SK-N-SH treated with all-trans-retinoic acid at 6 μM for 48 hours (cell line): ENCODE results near the gene MDGA2.

Experiments used
- ATAC-seq: fragments of 200-7000 bp; cut with Tn5 transposase; 3 replicates; pipeline ENCODE4 v1.9.1; 2020; ENCODE audit warnings: mild to moderate bottlenecking, moderate library complexity
- ARNTL ChIP-seq: fragments of 450-650 bp; formaldehyde crosslinking; IDR thresholded peaks from 2 replicates; pipeline ENCODE4 v1.5.0; 2020; ENCODE audit warnings: low read depth, mild to moderate bottlenecking, moderate library complexity, borderline replicate concordance
- BACH2 ChIP-seq: fragments of 250-450 bp; sonication (Bioruptor Pico); IDR thresholded peaks from 2 replicates; pipeline ENCODE4 v1.9.0; 2021; ENCODE audit warnings: mild to moderate bottlenecking, borderline replicate concordance
- ESRRG ChIP-seq: fragments of 250-450 bp; sonication (Bioruptor Pico); IDR thresholded peaks from 2 replicates; pipeline ENCODE4 v1.6.1; 2021; ENCODE audit warnings: mild to moderate bottlenecking
- GLIS3 ChIP-seq: fragments of 250-450 bp; sonication (Bioruptor Pico); IDR thresholded peaks from 2 replicates; pipeline ENCODE4 v1.5.0; 2020; ENCODE audit warnings: mild to moderate bottlenecking, moderate library complexity
- ISL1 ChIP-seq: fragments of 250-450 bp; sonication (Bioruptor Pico); IDR thresholded peaks from 2 replicates; pipeline ENCODE4 v2.1.2; 2022; ENCODE audit warnings: mild to moderate bottlenecking, moderate library complexity
- OSR1 ChIP-seq: fragments of 250-450 bp; sonication (Bioruptor Pico); IDR thresholded peaks from 2 replicates; pipeline ENCODE4 v1.8.0; 2022; ENCODE audit warnings: moderate library complexity, mild to moderate bottlenecking, inconsistent platforms
- PPARA ChIP-seq: fragments of 250-450 bp; sonication (Bioruptor Pico); IDR thresholded peaks from 2 replicates; pipeline ENCODE4 v1.5.0; 2020; ENCODE audit warnings: mild to moderate bottlenecking, borderline replicate concordance
- RARB ChIP-seq: fragments of 250-450 bp; sonication (Bioruptor Pico); IDR thresholded peaks from 2 replicates; pipeline ENCODE4 v1.8.0; 2021; ENCODE audit warnings: mild to moderate bottlenecking, moderate library complexity
- SNAI2 ChIP-seq: fragments of 250-450 bp; sonication (Bioruptor Pico); IDR thresholded peaks from 2 replicates; pipeline ENCODE4 v1.5.0; 2020; ENCODE audit warnings: mild to moderate bottlenecking, moderate library complexity
- TCF4 ChIP-seq: fragments of 250-450 bp; sonication (Bioruptor Pico); IDR thresholded peaks from 2 replicates; pipeline ENCODE4 v1.8.0; 2021; ENCODE audit warnings: mild to moderate bottlenecking, moderate library complexity, borderline replicate concordance
- TOX ChIP-seq: fragments of 250-450 bp; sonication (Bioruptor Pico); IDR thresholded peaks from 2 replicates; pipeline ENCODE4 v1.8.0; 2021; ENCODE audit warnings: mild to moderate bottlenecking, moderate library complexity, borderline replicate concordance
- ZC3H10 ChIP-seq: fragments of 250-450 bp; sonication (Bioruptor Pico); IDR thresholded peaks from 2 replicates; pipeline ENCODE4 v1.5.1; 2021; ENCODE audit warnings: mild to moderate bottlenecking, moderate library complexity
- ZFP3 ChIP-seq: fragments of 250-450 bp; sonication (Bioruptor Pico); IDR thresholded peaks from 2 replicates; pipeline ENCODE4 v1.5.0; 2020; ENCODE audit warnings: mild to moderate bottlenecking, moderate library complexity
- ZFP30 ChIP-seq: fragments of 450-650 bp; formaldehyde crosslinking; IDR thresholded peaks from 2 replicates; pipeline ENCODE4 v1.5.0; 2022; ENCODE audit warnings: mild to moderate bottlenecking, moderate library complexity
- ZNF565 ChIP-seq: fragments of 450-650 bp; formaldehyde crosslinking; conservative IDR thresholded peaks from 2 replicates; pipeline ENCODE4 v1.5.0; 2020; ENCODE audit warnings: low read depth, mild to moderate bottlenecking, moderate library complexity
- ZNF70 ChIP-seq: fragments of 450-650 bp; formaldehyde crosslinking; IDR thresholded peaks from 2 replicates; pipeline ENCODE4 v1.5.0; 2020; ENCODE audit warnings: mild to moderate bottlenecking, moderate library complexity
- ZNF8 ChIP-seq: fragments of 450-650 bp; formaldehyde crosslinking; IDR thresholded peaks from 2 replicates; pipeline ENCODE4 v1.5.0; 2020; ENCODE audit warnings: mild to moderate bottlenecking, moderate library complexity
- TF ChIP-seq, protein P1 (sequence below): fragments of 250-450 bp; sonication (Bioruptor Pico); IDR thresholded peaks from 2 replicates; pipeline ENCODE4 v1.5.1; 2021; ENCODE audit warnings: mild to moderate bottlenecking, moderate library complexity
- TF ChIP-seq, protein P2 (sequence below): fragments of 250-450 bp; sonication (Bioruptor Pico); IDR thresholded peaks from 2 replicates; pipeline ENCODE4 v1.5.1; 2020; ENCODE audit warnings: low read depth, mild to moderate bottlenecking, moderate library complexity
- TF ChIP-seq, protein P3 (sequence below): fragments of 250-450 bp; sonication (Bioruptor Pico); IDR thresholded peaks from 2 replicates; pipeline ENCODE4 v1.5.0; 2020; ENCODE audit warnings: mild to moderate bottlenecking, moderate library complexity
- TF ChIP-seq, protein P4 (sequence below): fragments of 250-450 bp; sonication (Bioruptor Pico); IDR thresholded peaks from 2 replicates; pipeline ENCODE4 v1.8.0; 2021; ENCODE audit warnings: low read depth, mild to moderate bottlenecking, moderate library complexity, borderline replicate concordance

Gene MDGA2

DNA sequence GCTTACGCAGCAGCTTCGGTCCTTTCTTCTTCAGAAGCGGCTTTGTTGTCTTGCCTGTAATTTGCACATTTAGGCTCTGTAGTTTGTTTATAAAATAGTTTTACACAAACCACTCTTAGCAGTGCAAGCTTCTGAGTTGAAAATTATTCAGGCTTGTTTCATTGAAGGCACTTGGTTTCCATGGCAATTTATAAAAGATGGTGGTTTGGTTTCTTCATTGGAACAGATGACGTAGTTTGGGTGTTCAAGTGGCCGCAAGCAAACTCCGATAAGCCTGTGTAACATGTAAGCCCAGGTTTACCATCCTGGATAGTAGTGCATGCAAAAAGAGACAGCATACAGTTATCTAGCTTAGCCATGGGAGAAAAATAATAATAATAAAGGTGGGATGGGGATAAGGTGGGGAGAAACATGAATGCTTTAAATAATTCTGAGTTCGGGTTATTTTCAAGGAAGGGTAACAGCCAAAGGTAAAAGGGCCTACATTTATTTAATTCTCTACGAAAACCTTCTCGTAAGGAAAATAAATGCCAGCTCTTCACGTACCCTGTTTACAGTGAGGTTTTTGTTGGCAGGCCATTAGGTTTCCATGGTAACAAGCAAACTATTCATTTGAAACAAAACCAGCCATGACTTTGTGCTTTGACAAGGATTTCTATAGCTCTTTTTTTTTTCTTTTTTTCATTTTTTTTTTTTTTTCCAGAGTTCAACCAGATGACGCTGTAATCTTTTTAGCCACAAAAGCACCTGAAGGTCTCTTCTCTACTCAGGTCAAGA, 834.3 kb downstream of the MDGA2 start:
- TF ChIP-seq ZNF70 (no peak), ESRRG (CRISPR knock-in tag) (no peak)
- no peak for ATAC-seq

DNA sequence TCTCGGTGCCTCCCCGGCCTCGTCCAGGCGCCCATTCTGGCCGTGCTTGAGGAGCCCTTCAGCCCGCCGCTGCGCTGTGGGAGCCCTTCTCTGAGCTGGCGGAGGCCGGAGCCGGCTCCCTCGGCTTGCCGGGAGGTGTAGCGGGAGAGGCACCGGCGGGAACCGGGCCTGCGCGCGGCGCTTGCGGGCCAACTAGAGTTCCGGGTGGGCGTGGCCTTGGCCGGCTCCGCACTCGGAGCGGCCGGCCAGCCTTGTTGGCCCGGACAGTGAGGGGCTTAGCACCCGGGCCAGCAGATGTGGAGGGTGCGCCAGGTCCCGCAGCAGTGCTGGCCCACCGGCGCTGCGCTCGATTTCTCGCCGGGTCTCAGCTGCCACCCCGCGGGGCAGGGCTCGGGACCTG, 855.1 kb downstream of the MDGA2 start:
- no peak for ATAC-seq
- TF ChIP-seq RARB (CRISPR knock-in tag) (no peak), ZC3H10 (CRISPR knock-in tag) (no peak), PPARA (CRISPR knock-in tag) (no peak)

DNA sequence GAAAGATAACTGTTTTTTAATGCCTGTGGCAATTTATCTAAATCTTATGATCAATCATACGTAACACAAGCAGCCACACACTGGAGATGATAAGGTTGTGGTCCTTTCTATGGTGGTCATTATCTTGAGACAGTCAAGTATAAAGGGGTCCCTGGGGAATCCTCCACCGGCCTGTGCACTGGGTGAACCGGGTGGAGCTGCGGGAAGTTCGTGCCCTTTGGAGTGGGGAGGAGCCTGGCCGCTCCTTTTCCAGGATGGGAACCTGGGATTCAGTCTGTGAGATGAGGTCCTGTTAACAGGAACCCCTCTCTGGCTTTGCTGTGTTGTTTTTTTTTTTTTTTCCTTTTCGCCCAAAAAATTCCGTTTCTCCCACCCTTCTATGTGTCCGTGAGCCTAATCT, 856.3 kb downstream of the MDGA2 start:
- no peak for TF ChIP-seq ISL1
- no peak for TF ChIP-seq SNAI2
- TF ChIP-seq ARNTL (CRISPR knock-in tag): no peak
- no peak for TF ChIP-seq TCF4 (CRISPR knock-in tag)
- no peak for TF ChIP-seq PPARA (CRISPR knock-in tag)
- TF ChIP-seq, protein P1, sequence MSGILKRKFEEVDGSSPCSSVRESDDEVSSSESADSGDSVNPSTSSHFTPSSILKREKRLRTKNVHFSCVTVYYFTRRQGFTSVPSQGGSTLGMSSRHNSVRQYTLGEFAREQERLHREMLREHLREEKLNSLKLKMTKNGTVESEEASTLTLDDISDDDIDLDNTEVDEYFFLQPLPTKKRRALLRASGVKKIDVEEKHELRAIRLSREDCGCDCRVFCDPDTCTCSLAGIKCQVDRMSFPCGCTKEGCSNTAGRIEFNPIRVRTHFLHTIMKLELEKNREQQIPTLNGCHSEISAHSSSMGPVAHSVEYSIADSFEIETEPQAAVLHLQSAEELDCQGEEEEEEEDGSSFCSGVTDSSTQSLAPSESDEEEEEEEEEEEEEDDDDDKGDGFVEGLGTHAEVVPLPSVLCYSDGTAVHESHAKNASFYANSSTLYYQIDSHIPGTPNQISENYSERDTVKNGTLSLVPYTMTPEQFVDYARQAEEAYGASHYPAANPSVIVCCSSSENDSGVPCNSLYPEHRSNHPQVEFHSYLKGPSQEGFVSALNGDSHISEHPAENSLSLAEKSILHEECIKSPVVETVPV: no peak
- TF ChIP-seq ZNF565 (CRISPR knock-in tag): no peak
- no peak for TF ChIP-seq OSR1 (CRISPR knock-in tag)
- no peak for TF ChIP-seq RARB (CRISPR knock-in tag)
- TF ChIP-seq, protein P2, sequence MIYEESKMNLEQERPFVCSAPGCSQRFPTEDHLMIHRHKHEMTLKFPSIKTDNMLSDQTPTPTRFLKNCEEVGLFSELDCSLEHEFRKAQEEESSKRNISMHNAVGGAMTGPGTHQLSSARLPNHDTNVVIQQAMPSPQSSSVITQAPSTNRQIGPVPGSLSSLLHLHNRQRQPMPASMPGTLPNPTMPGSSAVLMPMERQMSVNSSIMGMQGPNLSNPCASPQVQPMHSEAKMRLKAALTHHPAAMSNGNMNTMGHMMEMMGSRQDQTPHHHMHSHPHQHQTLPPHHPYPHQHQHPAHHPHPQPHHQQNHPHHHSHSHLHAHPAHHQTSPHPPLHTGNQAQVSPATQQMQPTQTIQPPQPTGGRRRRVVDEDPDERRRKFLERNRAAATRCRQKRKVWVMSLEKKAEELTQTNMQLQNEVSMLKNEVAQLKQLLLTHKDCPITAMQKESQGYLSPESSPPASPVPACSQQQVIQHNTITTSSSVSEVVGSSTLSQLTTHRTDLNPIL: no peak
- no peak for TF ChIP-seq TOX (CRISPR knock-in tag)
- TF ChIP-seq ZFP3 (CRISPR knock-in tag): no peak
- TF ChIP-seq BACH2 (CRISPR knock-in tag): no peak
- no peak for TF ChIP-seq ZNF70
- no peak for TF ChIP-seq ZFP30
- TF ChIP-seq, protein P3, sequence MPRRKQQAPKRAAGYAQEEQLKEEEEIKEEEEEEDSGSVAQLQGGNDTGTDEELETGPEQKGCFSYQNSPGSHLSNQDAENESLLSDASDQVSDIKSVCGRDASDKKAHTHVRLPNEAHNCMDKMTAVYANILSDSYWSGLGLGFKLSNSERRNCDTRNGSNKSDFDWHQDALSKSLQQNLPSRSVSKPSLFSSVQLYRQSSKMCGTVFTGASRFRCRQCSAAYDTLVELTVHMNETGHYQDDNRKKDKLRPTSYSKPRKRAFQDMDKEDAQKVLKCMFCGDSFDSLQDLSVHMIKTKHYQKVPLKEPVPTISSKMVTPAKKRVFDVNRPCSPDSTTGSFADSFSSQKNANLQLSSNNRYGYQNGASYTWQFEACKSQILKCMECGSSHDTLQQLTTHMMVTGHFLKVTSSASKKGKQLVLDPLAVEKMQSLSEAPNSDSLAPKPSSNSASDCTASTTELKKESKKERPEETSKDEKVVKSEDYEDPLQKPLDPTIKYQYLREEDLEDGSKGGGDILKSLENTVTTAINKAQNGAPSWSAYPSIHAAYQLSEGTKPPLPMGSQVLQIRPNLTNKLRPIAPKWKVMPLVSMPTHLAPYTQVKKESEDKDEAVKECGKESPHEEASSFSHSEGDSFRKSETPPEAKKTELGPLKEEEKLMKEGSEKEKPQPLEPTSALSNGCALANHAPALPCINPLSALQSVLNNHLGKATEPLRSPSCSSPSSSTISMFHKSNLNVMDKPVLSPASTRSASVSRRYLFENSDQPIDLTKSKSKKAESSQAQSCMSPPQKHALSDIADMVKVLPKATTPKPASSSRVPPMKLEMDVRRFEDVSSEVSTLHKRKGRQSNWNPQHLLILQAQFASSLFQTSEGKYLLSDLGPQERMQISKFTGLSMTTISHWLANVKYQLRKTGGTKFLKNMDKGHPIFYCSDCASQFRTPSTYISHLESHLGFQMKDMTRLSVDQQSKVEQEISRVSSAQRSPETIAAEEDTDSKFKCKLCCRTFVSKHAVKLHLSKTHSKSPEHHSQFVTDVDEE (CRISPR knock-in tag): no peak
- no peak for TF ChIP-seq GLIS3 (CRISPR knock-in tag)
- TF ChIP-seq ESRRG (CRISPR knock-in tag): no peak
- ATAC-seq: no peak

DNA sequence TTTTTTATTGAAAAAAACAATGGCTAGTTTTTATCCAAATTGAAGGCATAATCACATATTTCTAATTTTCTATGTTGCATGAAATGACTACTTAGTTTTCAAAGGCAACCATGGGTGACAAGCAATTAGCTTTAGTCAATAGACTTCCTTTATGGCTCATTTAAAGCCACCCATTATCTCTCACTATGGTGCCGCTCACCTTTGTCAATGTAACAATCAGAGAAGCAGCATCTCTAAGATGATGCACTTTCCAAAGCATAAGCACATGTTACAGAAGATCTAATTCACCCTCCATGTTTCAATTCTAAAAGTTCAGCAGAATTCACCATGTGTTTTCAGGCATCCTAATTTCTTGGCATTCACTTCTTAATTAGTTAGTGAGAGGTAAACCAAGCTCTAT, 857.3 kb downstream of the MDGA2 start:
- no peak for ATAC-seq
- TF ChIP-seq, protein P3 (CRISPR knock-in tag): no peak
- TF ChIP-seq GLIS3 (CRISPR knock-in tag) (no peak), ZFP30 (no peak), TCF4 (CRISPR knock-in tag) (no peak), ZNF8 (CRISPR knock-in tag) (no peak), PPARA (CRISPR knock-in tag) (no peak), ZNF70 (no peak), TOX (CRISPR knock-in tag) (no peak), SNAI2 (no peak), RARB (CRISPR knock-in tag) (no peak)
- TF ChIP-seq, protein P4, sequence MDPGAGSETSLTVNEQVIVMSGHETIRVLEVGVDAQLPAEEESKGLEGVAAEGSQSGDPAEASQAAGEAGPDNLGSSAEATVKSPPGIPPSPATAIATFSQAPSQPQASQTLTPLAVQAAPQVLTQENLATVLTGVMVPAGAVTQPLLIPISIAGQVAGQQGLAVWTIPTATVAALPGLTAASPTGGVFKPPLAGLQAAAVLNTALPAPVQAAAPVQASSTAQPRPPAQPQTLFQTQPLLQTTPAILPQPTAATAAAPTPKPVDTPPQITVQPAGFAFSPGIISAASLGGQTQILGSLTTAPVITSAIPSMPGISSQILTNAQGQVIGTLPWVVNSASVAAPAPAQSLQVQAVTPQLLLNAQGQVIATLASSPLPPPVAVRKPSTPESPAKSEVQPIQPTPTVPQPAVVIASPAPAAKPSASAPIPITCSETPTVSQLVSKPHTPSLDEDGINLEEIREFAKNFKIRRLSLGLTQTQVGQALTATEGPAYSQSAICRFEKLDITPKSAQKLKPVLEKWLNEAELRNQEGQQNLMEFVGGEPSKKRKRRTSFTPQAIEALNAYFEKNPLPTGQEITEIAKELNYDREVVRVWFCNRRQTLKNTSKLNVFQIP (CRISPR knock-in tag): no peak
- TF ChIP-seq, protein P2: no peak
- TF ChIP-seq, all 23 proteins: peak for 0
